Effector memory CD8-positive, alpha-beta T cell (primary cell): ENCODE results near the gene SERPINI2.
"Not testable (repeated sequence)": the region's sequence is repeated elsewhere in the genome, so short reads cannot be mapped to it uniquely, and the experiment has no call there.

ENCODE experiments used
- ATAC-seq: fragments of 150-1000 bp; cut with Tn5 transposase; replicated peaks from 2 replicates; pipeline ENCODE4 v1.10.0; 2021; ENCODE audit warnings: mild to moderate bottlenecking, moderate library complexity
- DNase-seq, 3 experiments: peaks; one replicate each; pipeline ENCODE4 v3.0.0; 2021
- H3K27ac Mint-ChIP-seq, 2 donors: one replicate each; pipeline ENCODE4 v1.8.0; 2022; ENCODE audit warnings: mild to moderate bottlenecking in 2 of 2, mixed read lengths in 2 of 2, moderate library complexity in 2 of 2
- H3K27me3 Mint-ChIP-seq, 2 donors: one replicate each; pipeline ENCODE4 v1.8.0; 2022; ENCODE audit warnings: mixed read lengths in 2 of 2
- H3K36me3 Mint-ChIP-seq: one replicate; pipeline ENCODE4 v1.8.0; 2022; ENCODE audit warnings: mild to moderate bottlenecking, moderate library complexity, mixed read lengths; ENCODE audit not compliant: insufficient read depth
- H3K4me1 Mint-ChIP-seq, 2 donors: one replicate each; pipeline ENCODE4 v1.8.0; 2022; ENCODE audit warnings: low read depth in 2 of 2, mixed read lengths in 2 of 2
- H3K4me3 Mint-ChIP-seq, 2 donors: one replicate each; pipeline ENCODE4 v1.8.0; 2022; ENCODE audit warnings: mild to moderate bottlenecking in 2 of 2, mixed read lengths in 2 of 2, moderate library complexity in 2 of 2
- H3K9me3 Mint-ChIP-seq, 2 donors: one replicate each; pipeline ENCODE4 v1.8.0; 2022; ENCODE audit warnings: mixed read lengths in 2 of 2

SERPINI2 gene

DNA sequence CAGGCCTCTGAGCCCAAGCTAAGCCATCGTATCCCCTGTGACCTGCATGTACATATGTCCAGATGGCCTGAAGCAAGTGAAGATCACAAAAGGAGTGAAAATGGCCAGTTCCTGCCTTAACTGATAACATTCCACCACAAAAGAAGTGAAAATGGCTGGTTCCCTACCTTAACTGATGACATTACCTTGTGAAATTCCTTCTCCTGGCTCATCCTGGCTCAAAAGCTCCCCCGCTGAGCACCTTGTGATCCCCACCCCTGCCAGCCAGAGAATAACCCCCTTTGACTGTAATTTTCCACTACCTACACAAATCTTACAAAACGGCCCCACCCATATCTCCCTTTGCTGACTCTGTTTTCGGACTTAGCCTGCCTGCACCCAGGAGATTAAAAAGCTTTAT, 51.4 kb downstream of the SERPINI2 start:
- H3K9me3 Mint-ChIP-seq, H3K4me1 Mint-ChIP-seq, H3K36me3 Mint-ChIP-seq, H3K4me3 Mint-ChIP-seq, H3K27ac Mint-ChIP-seq, DNase-seq, H3K27me3 Mint-ChIP-seq, ATAC-seq: not testable (repeated sequence)

DNA sequence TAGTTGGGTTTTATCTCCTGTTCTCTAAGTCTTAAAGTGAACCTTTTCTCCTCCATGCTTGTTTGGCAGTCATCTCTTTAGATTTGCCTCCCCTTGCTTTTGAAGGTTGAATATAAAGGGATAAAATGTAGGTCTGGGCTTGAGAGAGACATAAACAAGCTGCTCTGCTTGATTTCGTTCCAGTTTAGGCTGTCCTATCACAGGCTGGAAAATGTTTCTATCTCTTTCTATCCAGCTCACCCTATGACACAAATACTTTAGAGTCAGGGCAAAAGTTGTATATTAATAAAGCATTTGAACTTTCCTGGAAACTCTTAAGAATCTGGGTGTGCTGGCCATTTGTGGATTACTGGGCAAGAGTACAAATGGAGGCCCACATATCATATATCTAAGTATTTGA, 64.2 kb downstream of the SERPINI2 start:
- ATAC-seq: no peak

DNA sequence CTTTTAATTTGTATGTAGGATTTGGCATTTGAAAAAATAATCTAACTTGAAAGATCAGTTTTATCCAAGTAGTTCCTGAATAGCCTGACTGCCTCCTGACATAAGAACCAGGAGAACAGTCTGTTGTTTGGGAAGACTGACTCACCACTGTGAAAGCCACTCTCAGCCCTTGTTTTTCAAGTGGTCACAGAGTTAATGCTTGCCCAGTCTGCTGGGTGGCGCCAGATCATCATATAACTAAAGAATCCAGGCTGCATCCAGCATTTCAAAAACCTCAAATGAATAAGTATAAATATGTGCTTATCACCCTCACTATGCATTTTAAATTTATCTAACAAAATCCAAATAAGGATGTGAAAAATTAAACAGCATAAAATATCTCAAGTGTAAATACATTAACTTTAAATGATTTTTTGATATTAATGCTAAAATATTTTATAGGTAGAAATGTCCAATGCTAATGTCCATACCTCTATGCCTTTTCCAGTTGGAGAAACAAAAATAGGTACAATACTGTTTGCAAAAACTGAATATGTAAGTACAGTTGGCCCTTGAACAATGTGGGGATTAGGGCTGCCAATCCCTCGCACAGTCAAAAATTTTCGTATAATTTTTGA, 66.9 kb downstream of the SERPINI2 start:
- Mint-ChIP-seq H3K9me3 (no peaks in the 10 kb centered on the region), H3K4me3 (no peak overlapping the region), H3K36me3 (no peaks in the 10 kb centered on the region), H3K27me3 (no peaks in the 10 kb centered on the region), H3K27ac (no peak overlapping the region), H3K4me1 (no peaks in the 10 kb centered on the region)
- ATAC-seq: no peak
- no peak for DNase-seq

More for the DNA sequence above, 64.2 kb downstream of the SERPINI2 start:
- Mint-ChIP-seq H3K9me3 (no peaks in the 10 kb centered on the region), H3K27ac (no peak overlapping the region), H3K27me3 (no peaks in the 10 kb centered on the region), H3K4me3 (no peak overlapping the region), H3K36me3 (no peaks in the 10 kb centered on the region), H3K4me1 (no peaks in the 10 kb centered on the region)
- DNase-seq: no peak

DNA sequence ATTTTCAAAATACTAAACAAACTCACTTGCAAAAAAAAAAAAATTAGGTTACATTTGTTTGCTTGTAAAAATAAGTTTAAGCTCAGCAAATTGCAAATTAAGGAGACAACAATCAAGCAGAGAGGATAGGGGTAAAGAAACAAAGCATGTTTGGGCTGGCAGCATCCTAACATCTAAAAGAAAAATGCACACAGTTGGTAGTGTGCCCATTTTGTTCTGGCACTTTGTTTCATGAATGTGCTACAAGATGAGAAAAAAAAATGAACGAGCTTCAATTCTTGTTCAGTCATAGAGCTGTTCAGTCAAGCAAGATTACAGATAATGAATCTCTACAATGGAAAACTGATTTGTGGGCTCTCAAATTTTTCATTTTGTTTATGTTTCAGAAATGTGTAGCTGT, 76.0 kb downstream of the SERPINI2 start:
- no peaks in the 10 kb centered on the region for H3K4me1 Mint-ChIP-seq
- peaks cover 0 to 2% of the 10 kb centered on the region in 2 donors for H3K27me3 Mint-ChIP-seq
- H3K36me3 Mint-ChIP-seq: no peaks in the 10 kb centered on the region
- no peak overlapping the region for H3K4me3 Mint-ChIP-seq
- H3K9me3 Mint-ChIP-seq: no peaks in the 10 kb centered on the region
- DNase-seq (no peak), ATAC-seq (no peak)
- no peak overlapping the region for H3K27ac Mint-ChIP-seq

DNA sequence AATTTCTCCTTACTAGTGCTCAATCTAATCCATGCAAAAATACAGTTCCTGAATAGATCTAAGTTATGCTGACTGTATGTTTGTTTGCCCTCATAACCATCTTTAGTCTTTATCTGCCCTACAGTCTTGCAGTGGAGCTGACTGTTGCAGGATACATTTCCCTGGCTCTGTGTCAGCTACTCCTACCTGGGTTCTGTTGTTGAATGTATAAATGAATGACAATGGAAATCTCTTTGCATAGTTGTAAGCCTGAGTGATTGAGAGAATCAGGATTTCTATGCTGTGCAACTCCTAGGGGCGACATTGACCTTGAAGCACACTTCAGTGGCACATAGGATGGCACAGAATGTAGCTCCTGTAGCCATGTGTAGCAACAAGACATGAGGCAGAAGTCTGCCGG, 77.8 kb downstream of the SERPINI2 start:
- no peaks in the 10 kb centered on the region for H3K9me3 Mint-ChIP-seq
- H3K27me3 Mint-ChIP-seq: peaks cover 0 to 6% of the 10 kb centered on the region in 2 donors
- ATAC-seq (no peak), DNase-seq (no peak)
- H3K4me3 Mint-ChIP-seq: no peak overlapping the region
- no peaks in the 10 kb centered on the region for H3K4me1 Mint-ChIP-seq
- H3K36me3 Mint-ChIP-seq: no peaks in the 10 kb centered on the region
- H3K27ac Mint-ChIP-seq: no peak overlapping the region

DNA sequence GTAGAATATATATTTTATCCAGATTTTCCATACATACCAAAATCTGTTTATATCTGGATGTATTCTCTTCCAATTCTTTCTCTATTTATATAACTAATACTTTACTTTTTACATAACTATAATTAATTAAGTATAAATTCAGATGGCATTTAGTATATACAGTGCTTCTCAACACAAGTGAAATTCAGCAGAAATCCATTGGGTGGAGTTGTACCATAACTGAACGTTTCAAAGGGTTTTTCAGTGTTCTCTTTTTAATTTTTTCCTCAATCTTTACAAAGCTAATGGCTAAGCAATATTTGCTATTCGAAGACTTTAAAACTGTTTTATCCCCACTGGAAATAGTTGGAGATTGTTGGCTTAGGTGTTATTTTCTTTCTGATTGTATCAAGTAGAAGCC, 79.8 kb downstream of the SERPINI2 start:
- ATAC-seq: no peak
- Mint-ChIP-seq H3K9me3 (no peaks in the 10 kb centered on the region), H3K4me3 (no peak overlapping the region), H3K4me1 (no peaks in the 10 kb centered on the region), H3K27ac (no peak overlapping the region), H3K36me3 (no peaks in the 10 kb centered on the region), H3K27me3 (peaks cover 0 to 6% of the 10 kb centered on the region in 2 donors)
- DNase-seq: no peak
